ENCODE results near the gene C1orf94.
A peak's percentile ranks its signal among the peaks of the same experiment; 100 is the strongest.

The C1orf94 gene

GRCh38 chr1:34147301-34147700 lies 29.4 kb upstream of the C1orf94 start:
- H3K4me3 ChIP-seq (ENCODE audit: control insufficient read depth, low read depth, low read length), result no peak overlapping the region
- no peak for TF ChIP-seq CTCF (conservative IDR thresholded peaks at IDR 0.05; ENCODE audit: control insufficient read depth, insufficient read depth, low read depth, low read length)
- DNase-seq (ENCODE audit: low read depth), result no peak

DNA sequence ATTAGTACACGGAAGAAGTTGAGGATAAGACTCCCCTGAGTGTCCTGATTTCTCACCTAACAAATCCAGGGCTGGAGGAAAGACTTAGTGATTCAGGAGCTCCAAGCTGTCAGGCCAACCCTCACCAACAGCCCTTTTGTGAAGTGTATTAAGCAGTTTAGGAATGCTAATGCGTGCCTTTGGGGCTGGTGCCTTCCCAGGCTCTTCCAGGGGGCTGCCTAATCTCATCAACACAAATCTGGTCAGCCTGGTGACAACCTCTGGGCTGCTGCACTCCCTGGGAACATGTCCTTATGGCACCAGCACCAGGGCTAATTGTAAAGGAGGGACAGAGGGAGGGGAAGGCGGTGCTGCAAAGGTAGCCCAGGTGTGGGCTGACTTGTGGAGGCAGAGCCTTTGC lies 27.2 kb upstream of the C1orf94 start:
- TF ChIP-seq CTCF (conservative IDR thresholded peaks at IDR 0.05; ENCODE audit: control insufficient read depth, insufficient read depth, low read depth, low read length), result no peak
- no peak for DNase-seq (ENCODE audit: low read depth)
- no peak overlapping the region for H3K4me3 ChIP-seq (ENCODE audit: control insufficient read depth, low read depth, low read length)

GRCh38 chr1:34153246-34153645 lies 23.5 kb upstream of the C1orf94 start:
- no peak overlapping the region for H3K4me3 ChIP-seq (ENCODE audit: control insufficient read depth, low read depth, low read length)
- no peak for DNase-seq (ENCODE audit: low read depth)
- TF ChIP-seq CTCF (conservative IDR thresholded peaks at IDR 0.05; ENCODE audit: control insufficient read depth, insufficient read depth, low read depth, low read length), result no peak

GRCh38 chr1:34155860-34156259 lies 20.8 kb upstream of the C1orf94 start:
- DNase-seq (ENCODE audit: low read depth), result no peak
- no peak overlapping the region for H3K4me3 ChIP-seq (ENCODE audit: control insufficient read depth, low read depth, low read length)
- TF ChIP-seq CTCF (conservative IDR thresholded peaks at IDR 0.05; ENCODE audit: control insufficient read depth, insufficient read depth, low read depth, low read length), result no peak

DNA sequence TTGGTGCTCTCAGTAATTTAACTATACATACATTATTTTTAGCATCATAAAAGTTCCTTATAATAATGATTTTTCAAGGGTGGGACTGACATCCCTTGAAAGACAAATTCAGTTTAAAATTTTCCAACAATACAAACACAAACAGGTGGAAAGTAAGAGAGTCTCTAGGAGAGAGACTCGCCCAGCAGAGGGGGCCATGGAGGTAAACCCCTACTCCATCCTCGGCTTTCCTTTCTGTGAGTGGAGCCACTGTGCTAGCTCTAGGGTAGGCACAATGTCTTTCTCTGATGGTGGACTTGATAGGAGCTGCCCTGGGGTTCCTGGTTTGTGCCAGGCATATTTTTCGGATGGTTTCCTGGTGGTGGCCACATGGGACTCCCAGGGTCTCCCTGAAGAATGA lies 20.0 kb upstream of the C1orf94 start:
- no peak for TF ChIP-seq CTCF (conservative IDR thresholded peaks at IDR 0.05; ENCODE audit: control insufficient read depth, insufficient read depth, low read depth, low read length)
- no peak overlapping the region for H3K4me3 ChIP-seq (ENCODE audit: control insufficient read depth, low read depth, low read length)
- no peak for DNase-seq (ENCODE audit: low read depth)

DNA sequence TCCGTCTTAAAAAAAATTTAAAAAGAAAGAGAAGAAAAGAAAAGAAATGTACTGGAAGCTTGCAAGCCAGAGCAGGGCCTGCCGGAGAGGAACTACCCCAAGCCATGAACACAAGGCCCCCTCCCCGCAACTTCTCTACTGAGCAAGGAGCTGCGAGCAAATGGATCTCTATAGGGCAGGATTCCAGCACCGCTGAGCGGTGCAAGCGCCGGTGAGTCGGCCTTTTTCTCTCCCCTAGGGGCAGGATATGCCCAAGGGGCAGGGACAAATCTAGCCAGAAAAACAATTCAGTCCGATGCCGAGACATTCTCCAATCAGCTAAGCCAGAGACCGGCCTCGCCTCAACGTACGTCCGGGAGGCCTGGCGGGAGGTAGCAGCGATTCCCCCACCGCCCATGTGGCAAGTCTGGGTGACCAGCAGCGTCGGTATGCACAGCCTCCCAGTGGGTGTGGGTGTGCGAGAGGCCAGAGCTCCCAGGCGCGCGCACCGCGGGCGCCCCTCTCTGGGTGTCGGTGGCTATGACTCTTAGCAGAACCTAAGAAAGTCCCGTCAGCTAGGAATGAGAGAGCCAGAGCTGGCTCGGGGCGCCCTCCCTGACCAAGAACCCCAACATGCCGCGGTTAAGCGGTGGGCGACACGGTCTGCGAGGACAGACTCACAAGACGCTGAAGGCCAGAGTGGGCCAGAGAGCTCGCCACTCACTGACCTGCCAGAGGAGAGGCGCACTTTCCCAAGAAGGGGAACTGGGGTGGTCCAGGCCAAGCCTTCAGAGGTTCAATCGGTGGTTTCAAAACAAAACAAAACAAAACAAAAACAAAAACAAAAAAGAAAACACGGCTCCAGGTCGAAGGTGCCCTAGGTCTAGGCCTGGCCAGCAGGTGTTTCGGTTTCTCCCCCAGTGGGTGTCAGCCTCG lies 13.6 kb upstream of the C1orf94 start:
- peak overlapping the region; percentile 29 for H3K4me3 ChIP-seq (ENCODE audit: control insufficient read depth, low read depth, low read length)
- DNase-seq (ENCODE audit: low read depth), result peak; percentile 87
- TF ChIP-seq CTCF (conservative IDR thresholded peaks at IDR 0.05; ENCODE audit: control insufficient read depth, insufficient read depth, low read depth, low read length), result peak; percentile 70

Data from fibroblast of mammary gland (primary cell).